GM21515 (cell line): ENCODE results near the gene ZBTB40.

Experiments used
- ATAC-seq: cut with Tn5 transposase; IDR thresholded peaks from one replicate; pipeline ENCODE4 v1.9.1; 2021; ENCODE audit not compliant: unreplicated experiment

Gene ZBTB40

DNA sequence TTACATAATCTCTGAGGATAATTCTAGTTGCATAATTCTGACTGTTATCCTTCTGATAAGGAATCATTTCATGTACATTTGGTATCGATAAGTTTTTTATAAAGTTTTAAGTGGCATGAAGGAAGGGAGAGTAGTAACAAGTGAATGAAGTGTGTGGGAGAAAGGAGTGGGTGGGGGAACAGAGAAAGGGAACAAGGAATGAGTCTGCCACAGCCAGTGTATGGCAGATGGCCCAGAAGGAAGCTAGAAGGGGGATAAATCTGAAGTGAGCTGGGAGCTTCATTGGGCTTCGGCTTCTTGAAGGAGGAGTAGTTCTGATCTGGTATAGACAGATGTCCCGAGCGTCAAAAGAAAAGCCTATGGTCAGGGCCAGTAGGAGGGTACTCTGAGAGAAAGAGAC lies 18.6 kb downstream of the ZBTB40 start:
- no peak for ATAC-seq

DNA sequence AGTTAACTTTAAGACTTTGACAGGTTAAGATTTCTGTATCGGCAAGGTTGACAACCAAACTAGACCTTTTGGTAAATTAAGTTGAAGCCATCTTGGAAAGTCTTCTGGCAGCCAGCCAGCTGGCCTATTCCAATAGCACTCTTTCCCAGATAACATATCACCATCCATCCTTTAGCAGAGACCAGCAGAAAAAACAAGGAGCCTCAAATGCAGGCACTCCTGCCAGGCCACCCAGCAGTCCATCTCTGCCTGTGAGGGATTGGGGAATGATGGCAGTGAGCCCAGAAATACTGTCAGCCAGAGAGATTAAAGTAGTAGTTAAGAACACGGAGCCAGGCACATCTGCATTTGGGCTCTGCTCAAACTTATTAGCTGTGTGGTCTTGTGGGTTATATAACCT lies 19.4 kb downstream of the ZBTB40 start:
- no peak for ATAC-seq

DNA sequence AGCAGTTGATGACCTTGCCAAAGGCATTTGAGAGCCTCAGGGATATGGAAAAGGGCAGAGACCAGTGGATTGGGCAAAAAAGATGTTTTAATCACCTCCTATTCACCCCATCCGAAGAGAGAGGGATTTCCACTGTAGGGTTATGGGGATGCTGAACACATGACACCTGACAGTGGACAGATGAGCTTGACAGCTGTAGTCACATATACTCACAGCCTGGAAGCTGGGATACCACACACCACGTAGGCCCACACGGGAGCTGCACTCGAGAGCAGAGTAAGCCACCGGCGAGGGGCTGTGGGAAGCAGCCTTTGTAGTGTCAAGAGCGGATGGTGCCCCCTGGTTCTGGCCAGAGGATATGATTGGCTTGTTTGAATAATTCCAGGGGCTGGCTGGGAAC lies 20.0 kb downstream of the ZBTB40 start:
- ATAC-seq: no peak

DNA sequence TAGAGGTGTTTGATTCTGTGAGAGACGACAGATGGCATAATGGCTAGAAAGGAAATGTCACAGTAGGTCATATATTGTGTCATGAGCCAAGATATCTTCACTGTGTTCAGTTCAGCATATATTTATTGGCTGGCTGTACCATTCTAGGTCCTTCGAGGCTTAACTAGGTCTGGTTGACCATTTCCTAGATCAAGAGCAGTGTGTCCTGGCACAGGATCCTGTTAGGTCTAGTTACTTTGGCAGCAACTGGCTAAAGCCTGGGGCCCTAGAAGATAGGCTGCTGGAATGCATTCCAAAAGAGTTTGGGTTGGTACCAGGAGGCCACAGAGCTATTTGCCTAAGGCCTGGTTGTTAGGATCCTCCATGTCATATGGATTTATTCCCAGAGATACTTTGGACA lies 20.9 kb downstream of the ZBTB40 start:
- ATAC-seq: no peak

DNA sequence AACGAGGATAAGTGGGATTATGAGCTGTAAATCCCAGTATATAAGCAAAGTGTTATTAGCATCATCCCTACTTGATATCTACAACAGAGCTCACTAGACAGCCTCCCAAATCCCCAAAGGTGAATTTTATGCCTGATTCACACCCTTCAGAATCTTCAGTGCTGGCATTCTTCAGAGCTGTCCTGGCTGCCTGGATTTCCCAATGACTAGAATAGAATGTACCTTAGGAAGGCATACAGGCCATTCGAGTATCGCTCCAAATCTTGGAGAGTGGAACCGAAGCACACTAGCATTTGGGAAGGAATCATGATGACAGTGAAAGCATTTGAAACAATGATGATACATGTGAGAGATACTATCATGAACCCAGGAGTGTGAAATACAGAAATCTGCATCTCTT lies 22.3 kb downstream of the ZBTB40 start:
- ATAC-seq: no peak

DNA sequence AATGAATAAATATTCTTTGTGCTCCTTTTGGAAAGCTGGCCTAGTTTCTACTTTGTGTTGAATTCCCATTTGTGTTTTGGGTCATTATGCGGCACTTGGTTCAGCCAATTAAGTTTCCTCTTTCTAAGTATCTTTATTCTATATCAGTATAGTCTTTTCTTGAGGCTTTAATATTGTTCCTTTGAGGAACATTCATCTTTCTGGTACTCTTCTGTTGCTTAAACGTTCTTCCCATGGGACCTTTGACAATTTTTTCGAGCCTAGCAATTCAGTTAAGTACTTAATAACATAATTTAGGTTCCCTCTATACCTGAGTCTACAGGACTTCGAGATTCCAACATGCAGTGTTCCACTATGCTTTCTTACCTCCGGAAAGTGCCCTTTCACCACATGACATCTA lies 24.9 kb downstream of the ZBTB40 start:
- ATAC-seq: no peak

DNA sequence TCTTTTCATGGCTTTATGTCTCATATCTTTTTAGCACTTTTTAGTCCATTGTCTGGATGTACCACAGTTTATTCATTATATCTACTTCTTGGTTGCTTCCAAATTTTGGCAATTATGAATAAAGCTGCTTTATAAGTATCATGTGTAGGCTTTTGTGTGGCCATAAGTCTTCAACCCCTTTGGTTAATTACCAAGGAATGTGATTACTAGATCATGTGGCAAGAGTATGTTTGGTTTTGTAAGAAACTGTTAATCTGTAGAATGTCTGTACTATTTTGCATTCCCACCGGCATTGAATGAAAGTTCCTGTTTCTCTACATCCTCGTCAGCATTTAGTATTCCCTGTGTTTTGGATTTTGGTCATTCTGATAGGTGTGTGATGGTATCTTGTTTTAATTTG lies 31.5 kb downstream of the ZBTB40 start:
- no peak for ATAC-seq

DNA sequence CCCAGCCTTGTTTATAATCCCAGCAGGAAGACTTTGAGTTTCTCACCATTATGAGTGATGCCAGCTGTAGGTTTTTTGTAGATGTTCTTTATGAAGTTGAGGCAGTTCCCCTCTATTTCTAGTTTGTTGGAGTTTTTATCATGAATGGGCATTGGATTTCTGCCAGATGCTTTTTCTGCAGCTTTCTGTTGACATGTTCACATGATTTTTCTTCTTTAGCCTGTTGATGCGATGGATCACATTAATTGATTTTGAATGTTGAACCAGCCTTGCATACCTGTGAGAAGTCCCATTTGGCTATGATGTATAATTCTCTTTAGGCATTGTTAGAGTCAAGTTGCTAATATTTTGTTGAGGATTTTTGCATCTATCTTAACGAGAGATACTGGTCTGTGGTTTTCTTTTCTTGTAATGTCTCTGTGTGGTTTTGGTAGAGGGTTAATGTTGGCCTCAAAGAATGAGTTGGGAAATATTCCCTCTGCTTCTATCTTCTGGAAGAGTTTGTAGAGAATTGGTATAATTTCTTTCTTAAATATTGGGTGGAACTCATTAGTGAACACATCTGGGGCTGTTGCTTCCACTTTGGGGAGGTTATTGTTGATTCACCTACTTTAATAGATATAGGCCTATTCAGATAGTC lies 33.2 kb downstream of the ZBTB40 start:
- ATAC-seq: no peak

DNA sequence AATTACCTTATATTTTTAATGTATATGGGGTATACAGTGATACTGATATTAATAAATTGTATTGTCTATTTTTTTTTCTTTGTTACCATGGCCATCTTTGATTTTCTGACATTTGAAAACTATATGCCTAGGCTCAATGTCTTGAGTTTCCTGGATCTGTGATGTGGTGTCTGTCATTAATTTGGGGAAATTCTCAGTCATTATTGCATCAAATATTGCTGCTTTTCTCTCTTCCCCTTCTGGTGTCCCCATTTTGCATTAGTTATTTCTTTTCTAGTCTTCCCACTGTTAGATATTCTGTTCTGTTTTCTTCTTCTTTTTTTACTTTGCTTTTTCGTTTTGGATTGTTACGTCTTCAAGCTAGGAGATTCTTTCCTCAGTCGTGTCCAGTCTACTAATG lies 33.8 kb downstream of the ZBTB40 start:
- ATAC-seq: no peak

DNA sequence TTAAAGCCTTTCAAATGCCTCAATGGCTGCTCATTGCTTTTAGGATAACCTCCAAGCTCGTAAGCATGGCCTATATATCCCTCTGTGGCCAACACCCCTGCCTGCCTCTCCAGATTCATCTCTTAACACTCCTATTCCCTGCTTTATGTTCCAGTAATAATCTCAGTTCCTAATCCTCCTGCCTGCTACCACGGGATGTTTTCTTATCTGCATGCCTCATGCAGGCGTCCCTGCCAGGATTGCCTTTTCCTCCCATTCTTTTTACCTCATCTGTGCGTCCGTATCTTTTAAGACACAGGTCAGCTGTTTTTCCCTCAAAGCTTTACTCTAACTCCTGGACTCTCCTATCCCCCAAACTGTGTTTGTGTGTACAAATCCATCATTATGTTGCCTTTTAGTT lies 36.1 kb downstream of the ZBTB40 start:
- no peak for ATAC-seq

DNA sequence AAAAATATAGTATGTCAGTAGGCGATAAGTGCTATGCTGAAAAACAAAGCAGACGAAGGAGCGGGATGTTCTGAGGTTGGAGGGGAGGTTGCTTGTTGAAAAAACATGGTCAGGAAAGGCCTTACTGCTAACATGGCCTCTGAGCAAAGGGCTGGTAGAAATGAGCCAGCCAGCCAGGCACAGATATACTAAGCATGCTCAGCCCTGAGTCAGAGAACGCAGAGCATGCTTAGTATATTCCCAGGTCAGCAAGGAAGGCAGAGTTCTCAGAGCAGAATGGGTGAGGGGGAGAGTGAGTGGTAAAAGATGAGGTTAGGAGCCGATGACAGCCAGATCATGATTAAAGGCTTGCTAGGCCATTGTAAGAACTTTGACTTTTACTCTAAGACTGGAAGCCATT lies 36.7 kb downstream of the ZBTB40 start:
- ATAC-seq: no peak

DNA sequence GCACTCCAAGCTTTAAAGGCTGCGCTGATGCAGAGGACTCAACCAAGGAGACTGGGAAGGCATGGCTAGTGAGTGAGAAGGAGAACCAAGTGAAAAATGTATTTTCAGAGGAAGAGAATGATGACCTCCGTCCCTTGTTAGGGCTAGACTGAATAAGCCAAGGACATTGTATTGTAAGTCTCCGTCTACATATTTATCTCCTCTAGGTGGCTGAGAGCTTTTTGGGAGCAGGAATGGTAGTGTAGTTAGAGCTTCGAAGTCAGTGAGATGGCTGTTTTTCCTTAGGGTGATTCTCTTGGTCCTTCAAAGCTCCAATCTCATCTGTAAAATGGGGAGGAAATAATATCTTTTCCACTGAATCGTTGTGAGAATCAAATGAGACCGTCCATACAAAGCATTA lies 37.6 kb downstream of the ZBTB40 start:
- no peak for ATAC-seq

DNA sequence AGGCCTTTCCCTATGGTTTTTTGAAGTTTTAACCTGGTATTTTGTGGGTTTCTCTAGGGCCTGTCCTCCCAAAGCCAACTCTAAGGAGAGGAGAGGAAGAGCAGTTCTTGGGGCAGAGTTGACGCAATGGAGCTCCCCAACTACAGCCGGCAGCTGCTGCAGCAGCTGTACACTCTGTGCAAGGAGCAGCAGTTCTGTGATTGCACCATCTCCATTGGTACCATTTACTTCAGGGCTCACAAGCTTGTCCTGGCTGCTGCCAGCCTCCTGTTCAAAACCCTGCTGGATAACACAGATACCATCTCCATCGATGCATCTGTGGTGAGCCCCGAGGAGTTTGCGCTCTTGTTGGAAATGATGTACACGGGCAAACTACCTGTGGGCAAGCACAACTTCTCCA lies 38.2 kb downstream of the ZBTB40 start:
- no peak for ATAC-seq

DNA sequence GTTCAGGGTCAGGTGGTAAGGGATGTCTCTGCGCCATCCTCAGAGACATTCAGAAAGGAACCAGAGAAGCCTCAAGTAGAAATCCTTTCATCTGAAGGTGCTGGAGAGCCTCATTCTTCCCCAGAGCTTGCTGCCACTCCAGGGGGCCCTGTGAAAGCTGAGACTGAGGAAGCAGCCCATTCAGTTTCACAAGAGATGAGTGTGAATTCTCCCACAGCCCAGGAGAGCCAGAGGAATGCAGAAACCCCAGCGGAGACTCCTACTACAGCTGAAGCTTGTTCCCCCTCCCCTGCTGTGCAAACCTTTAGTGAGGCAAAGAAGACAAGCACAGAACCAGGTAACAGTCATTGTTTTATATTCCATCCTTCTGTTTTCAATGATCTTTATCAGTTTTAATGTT lies 38.7 kb downstream of the ZBTB40 start:
- no peak for ATAC-seq

DNA sequence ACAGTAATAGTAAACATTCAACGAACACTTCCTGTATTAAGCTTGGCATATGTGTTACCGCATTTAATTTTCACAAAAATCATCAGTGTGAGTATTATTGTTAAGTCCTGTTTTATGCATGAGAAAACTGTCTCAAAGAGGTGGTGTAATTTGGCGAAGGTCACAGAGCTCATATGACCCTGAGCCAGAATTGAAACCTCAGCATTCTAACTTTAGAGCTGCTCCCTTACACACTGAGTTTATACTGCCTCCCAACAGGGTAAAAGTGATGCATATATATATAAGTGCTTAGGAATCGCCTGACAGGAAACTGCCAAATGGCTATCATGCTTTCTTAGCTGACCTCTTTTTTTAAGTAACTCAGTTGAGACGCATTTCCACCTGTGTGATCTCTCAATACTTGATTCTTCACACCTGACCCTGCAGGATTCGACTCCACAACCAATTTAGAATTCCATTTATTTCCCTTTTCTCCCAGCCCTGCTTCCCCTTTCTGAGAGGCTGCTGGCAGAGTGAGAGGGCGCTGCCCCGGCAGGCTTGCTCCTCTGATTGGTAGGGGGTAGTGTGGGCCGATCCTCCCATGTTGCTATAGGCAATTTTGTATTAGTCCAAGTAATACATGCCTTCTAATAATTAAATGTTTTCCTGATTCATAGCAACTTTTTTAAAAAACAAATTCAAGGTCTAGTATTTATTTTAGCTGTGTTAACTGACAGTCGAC lies 40.5 kb downstream of the ZBTB40 start:
- ATAC-seq: no peak

DNA sequence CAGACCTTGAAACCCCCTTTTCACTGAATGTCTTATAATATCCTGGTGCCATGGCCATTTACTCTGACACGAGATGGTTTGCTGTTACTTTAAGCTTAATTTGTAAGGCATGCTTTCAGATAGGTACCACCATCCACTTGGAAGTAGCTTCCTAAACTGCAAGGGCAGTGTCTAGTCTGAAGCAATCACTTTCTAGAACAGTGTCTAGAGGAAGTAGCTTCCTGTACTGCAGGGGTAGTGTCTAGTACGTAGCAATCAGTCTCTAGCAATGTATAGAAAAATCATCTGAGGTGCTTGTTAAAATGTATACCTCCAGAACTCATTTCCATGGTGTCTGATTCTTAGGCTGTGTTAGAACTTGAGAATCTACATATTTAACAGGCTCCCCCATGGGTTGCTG lies 42.5 kb downstream of the ZBTB40 start:
- ATAC-seq: no peak

DNA sequence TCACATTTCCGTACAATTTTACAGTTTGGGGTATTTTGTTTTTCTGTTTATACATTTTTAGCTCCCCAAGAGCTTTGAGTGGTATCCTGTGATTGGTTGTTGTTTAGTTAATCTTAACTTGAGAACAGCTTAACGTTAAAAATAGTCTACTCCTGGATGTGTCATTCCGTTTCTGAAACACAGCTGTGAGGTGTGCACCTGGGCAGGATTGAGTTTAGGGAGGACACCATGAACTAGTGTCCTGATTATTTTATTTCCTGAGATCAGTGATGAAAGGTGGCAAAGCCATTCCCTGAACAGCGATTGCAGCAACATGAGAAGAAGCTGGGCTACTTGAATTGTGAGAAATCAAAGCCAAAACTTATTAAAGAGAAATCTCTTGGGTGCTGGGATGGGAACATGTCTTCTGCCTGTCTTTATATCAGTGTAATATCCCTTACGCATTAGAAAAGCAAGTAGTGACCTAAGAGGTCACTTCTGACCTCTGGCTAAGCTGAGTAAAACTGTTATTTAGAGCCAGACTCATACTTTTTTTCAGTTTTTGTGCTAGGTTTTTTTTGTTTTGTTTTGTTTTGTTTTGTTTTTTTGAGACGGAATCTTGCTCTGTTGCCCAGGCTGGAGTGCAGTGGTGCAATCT lies 43.4 kb downstream of the ZBTB40 start:
- no peak for ATAC-seq

DNA sequence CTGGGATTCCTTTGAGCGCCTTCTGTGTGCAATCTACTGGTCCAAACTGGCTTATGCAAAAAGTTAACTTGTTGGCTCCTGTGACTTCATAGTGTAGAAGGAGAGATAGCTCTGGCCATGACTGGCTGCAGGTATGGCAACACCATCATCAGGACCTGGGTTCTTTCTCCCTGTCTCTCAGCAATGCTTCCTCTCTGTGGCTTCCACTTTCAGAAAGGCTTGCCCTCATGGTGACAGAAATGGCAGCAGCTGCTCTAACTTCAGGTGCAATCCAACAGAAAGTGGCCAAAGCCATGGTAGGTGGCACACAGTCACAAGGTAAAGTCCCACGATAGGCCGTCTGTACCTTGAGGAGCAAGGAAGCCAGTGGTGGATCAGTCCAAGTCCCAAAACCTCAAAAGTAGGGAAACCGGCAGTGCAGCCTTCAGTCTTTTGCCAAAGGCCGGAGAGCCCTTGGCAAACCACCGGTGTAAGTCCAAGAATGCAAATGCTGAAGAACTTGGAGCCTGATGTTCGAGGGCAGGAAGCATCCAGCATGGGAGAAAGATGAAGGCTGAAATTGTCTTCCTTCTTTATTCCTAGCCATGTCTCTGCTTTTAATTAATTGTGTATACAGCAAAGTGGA lies 45.0 kb downstream of the ZBTB40 start:
- ATAC-seq: no peak

DNA sequence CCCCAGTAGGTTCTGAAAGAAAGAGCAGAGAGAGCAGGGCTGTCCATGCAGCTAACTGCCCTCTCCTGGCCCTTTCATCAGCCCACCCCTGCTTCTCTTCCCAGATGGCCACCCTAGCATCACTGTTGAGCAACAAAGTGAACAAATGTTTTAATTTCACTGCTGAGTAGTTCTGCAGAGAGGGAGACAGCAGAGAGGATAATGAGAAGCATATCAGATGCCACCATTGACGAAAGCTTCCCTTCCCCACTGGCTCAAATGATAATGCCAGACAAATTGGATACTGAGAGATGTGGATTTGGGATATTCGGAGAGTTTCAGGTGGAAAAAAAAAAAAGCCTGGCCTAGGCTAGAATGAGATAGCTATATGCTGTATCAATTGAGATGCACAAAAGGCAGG lies 46.8 kb downstream of the ZBTB40 start:
- no peak for ATAC-seq

DNA sequence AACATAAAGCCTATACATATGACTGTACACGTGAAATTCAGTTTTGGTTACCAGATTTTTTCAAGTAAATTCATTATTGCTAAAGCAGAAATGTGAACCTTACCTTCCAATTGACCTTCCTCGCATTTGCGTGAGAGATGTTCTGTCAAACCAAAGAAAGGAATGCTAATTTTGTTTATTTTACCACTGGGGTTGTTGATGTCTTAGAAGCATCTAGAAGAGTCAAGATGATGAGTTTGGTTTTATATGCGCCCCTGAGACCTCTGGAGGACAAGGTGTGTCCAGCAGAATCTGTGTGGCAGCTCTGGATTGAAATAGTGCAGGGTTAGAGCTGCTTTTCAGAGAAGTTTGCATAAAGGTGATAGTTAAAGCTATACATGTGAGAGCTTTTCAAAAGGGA lies 48.4 kb downstream of the ZBTB40 start:
- ATAC-seq: no peak

DNA sequence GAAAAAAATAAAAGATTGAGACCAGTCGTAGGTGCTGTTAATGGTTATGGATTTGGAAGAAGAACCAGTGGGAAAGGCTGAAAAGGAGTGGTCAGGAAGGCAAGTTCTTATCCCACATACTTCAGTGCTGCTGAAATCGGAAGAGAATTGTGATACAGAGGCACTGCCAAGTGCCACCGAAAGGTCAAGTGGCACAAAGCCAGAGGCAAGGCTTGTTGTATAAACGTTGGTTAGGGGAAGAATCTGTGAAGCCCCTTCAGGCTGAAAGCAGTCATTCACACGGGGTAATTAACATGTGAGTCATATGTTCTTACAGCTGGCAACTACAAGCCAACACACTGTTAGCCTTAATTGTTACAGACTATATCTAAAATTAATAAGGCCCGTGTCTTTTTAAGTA lies 48.8 kb downstream of the ZBTB40 start:
- ATAC-seq: no peak

DNA sequence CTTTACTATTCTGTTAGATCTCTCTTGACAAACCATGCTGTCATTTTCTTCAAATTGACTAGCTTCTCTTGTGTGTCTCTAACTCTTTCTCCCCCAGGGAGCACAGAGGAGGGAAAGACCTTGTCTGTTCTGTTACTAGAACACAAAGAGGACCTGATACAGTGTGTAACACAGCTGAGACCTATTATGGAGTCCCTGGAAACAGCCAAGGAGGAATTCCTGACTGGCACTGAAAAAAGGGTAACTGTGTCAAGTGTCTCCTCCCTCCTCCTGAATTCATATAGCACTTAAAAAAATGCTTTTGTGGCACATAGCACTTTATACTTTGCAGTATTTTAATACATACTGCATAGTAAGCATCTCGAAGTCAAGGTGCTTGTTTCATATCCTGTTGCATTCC lies 50.6 kb downstream of the ZBTB40 start:
- ATAC-seq: no peak
